Pericardium fibroblast (primary cell): Measurements from ENCODE around the gene SHISAL2A. TPM values are rescaled to one million over a fixed set of nuclear protein-coding genes. Genes with fewer than 3 reads are reported as not detected.

Source experiments
- total RNA-seq: library from RNA; depleted of rRNA; stranded (reverse); fragments of >200 nt; gene quantifications from 2 replicates; pipeline ENCODE4 v1.2.3, GENCODE V29; 2015

SHISAL2A gene
- 1.6 TPM in 1 of 2 replicates, not detected in the other for total RNA-seq

DNA sequence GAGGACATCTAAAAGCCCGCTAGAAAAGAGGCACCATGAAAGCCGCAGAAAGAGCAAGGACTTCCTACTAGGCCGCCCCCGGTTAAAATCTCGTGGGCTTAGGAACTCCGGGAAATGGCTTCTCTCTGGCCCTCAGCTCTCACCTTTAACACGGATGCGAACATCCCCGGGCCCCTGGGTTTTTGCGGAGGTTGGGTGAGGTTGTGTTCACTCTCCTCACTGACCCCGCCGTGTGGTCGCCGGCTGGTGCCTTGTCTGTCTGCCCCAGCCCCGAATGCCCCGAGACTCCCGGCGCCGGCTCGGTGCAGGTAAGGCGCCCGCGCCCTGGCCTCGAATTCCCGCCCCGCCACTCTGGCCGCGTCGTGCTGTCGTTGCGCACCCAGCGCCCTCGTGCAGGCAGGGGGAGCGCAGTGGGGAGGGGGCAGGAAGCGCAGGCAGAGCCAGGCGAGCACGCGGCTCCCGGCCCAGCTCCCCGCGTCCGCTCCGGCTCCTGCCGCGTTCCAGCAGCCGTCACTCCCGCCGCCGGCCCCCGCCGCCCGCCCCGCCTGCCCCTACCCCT lies at the start of gene SHISAL2A:
TSS of gene SHISAL2A (plus strand) at position 437 of the 559 bp plus-strand sequence. CDS start 326 bp downstream, outside the sequence.

GRCh38 chr1:52601991-52602855 lies 30.7 kb upstream of the SHISAL2A start, which contains the start of gene GPX7:
GPX7 (plus strand) TSS chr1:52602371; CDS start chr1:52602410, 39 bp downstream.

GRCh38 chr1:52697795-52698674 lies 65.1 kb downstream of the SHISAL2A start, which contains the start of gene COA7:
COA7 (minus strand) TSS chr1:52698347; CDS start chr1:52698326, 21 bp downstream.

Other genes starting within 250 kb of the SHISAL2A start
- gene ORC1, start 228.7 kb upstream of the SHISAL2A start, total RNA-seq: 0.35 and 0.77 TPM in 2 replicates
- gene PRPF38A, start 228.6 kb upstream of the SHISAL2A start, total RNA-seq: 8.0 and 11.8 TPM in 2 replicates
- 15.2 and 19.6 TPM in 2 replicates for gene TUT4, start 80.1 kb upstream of the SHISAL2A start, total RNA-seq
- 32.2 and 62.3 TPM in 2 replicates for gene GPX7, start 30.8 kb upstream of the SHISAL2A start, total RNA-seq
- 10.4 and 15.2 TPM in 2 replicates for gene COA7, start 65.2 kb downstream of the SHISAL2A start, total RNA-seq
- gene ZYG11B, start 93.3 kb downstream of the SHISAL2A start, total RNA-seq: 35.0 and 38.0 TPM in 2 replicates
- 0.23 TPM in 1 of 2 replicates, not detected in the other for gene ZYG11A, start 209.6 kb downstream of the SHISAL2A start, total RNA-seq